ENCODE data around the gene METTL25B. TPM values are rescaled to one million over a fixed set of nuclear protein-coding genes. Genes with fewer than 3 reads are reported as not detected.

METTL25B gene
- total RNA-seq, 4 donors from 2014 or later = 3.5 to 69.7 (median 29.4) TPM

DNA sequence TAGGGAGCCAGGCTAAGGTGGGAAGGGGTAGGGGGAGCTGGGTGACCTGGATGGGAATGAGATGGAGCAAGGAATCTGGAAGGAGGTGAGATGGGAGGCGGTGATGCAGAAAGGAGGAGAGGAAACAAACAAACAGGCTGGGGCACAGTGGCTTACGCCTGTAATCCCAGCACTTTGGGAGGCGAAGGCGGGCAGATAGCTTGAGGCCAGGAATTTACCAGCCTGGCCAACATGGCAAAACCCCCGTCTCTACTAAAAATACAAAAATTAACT is 33.6 kb upstream of the METTL25B start:
- intact Hi-C loops (cut with DNase I; ENCODE audit: low total_unique reads) = loop anchor here (10.0 kb wide), 1 partner anchor 190 kb away; no protein-coding TSS in a partner anchor
- Histone ChIP-seq H3K27ac (no peak overlapping the region), H3K36me3 (no peaks in the 10 kb centered on the region), H3K4me3 (no peak overlapping the region), H3K4me1 (no peaks in the 10 kb centered on the region), H3K27me3 (no peaks in the 10 kb centered on the region), H3K9me3 (no peaks in the 10 kb centered on the region)
- DNase-seq = no peak
- no peak for TF ChIP-seq POLR2A (IDR thresholded peaks at IDR 0.05)
- TF ChIP-seq, protein P1, sequence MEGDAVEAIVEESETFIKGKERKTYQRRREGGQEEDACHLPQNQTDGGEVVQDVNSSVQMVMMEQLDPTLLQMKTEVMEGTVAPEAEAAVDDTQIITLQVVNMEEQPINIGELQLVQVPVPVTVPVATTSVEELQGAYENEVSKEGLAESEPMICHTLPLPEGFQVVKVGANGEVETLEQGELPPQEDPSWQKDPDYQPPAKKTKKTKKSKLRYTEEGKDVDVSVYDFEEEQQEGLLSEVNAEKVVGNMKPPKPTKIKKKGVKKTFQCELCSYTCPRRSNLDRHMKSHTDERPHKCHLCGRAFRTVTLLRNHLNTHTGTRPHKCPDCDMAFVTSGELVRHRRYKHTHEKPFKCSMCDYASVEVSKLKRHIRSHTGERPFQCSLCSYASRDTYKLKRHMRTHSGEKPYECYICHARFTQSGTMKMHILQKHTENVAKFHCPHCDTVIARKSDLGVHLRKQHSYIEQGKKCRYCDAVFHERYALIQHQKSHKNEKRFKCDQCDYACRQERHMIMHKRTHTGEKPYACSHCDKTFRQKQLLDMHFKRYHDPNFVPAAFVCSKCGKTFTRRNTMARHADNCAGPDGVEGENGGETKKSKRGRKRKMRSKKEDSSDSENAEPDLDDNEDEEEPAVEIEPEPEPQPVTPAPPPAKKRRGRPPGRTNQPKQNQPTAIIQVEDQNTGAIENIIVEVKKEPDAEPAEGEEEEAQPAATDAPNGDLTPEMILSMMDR (IDR thresholded peaks at IDR 0.05) = no peak

DNA sequence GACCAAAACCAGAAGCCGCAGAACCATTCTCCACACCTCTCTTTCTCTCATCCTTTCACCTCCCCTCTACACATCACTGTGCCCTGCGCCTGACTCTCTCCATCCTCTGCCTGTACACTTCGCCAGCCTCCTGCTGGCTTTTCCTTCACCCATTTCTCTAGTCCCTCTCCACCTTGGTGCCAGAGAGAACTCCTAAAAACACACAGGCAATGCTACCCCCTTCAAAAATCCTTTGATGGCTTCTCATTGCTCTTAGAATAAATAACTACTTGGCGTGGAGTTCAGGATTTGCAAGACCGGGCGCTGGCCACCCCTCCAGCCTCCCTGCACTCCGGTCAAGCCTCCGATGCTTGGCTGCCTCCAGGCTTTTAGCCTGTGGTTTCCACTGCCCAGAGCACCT is 31.5 kb upstream of the METTL25B start:
- H3K4me3 ChIP-seq = no peak overlapping the region
- no peak for DNase-seq
- intact Hi-C loops (cut with DNase I; ENCODE audit: low total_unique reads) = loop anchor here (10.0 kb wide), 1 partner anchor 188 kb away; no protein-coding TSS in a partner anchor
- H3K27ac ChIP-seq = no peak overlapping the region
- H3K36me3 ChIP-seq = no peaks in the 10 kb centered on the region
- H3K9me3 ChIP-seq = no peaks in the 10 kb centered on the region
- no peaks in the 10 kb centered on the region for H3K4me1 ChIP-seq
- no peaks in the 10 kb centered on the region for H3K27me3 ChIP-seq
- TF ChIP-seq, protein P1 (IDR thresholded peaks at IDR 0.05) = no peak
- TF ChIP-seq POLR2A (IDR thresholded peaks at IDR 0.05) = no peak

DNA sequence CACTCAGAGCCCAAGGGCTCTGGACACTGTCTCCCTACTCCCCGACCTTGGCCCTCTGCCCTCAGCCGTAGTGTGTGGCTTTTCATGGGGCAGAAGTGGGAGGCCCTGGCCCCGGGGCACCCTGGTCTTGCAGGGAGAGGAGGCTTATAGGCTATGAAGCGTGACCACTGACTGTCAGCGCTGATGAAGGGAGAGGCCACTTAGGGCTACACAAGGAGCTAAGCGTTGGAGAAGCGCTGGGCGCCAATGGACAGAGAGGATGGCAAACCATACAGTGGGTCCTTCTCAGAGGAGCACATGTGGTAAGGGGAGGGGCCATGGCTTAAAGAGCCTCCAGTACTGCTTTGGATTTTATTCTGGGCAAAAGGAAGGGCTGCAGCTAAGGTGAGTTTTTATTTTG is 30.8 kb upstream of the METTL25B start:
- Histone ChIP-seq H3K27me3 (no peaks in the 10 kb centered on the region), H3K27ac (no peak overlapping the region), H3K36me3 (no peaks in the 10 kb centered on the region), H3K4me1 (no peaks in the 10 kb centered on the region), H3K9me3 (no peaks in the 10 kb centered on the region), H3K4me3 (no peak overlapping the region)
- TF ChIP-seq POLR2A (IDR thresholded peaks at IDR 0.05) = no peak
- TF ChIP-seq, protein P1 (IDR thresholded peaks at IDR 0.05) = no peak
- intact Hi-C loops (cut with DNase I; ENCODE audit: low total_unique reads) = loop anchor here (10.0 kb wide), 1 partner anchor 187 kb away; no protein-coding TSS in a partner anchor
- DNase-seq = no peak

DNA sequence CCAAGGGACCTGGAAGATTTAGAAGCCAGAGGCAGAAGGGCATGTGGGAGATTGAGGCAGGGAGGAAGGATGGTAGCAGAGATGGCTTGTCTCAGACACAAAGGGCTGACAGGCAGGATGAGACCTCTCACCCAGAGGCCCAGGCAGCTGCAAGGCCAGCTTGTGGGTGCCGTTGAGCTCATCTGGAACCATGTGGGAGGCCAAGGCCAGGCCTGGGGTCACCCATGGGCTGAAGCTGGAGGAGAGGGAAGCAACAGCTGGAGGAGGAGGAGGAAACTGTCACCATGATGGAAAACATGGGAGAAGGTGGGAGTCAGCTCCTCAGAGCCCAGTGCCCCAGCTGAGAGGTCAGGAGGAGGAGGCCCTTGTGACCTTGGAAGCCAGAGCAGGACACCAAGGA is 29.3 kb upstream of the METTL25B start:
- Histone ChIP-seq H3K4me3 (no peak overlapping the region), H3K27me3 (no peaks in the 10 kb centered on the region), H3K9me3 (no peaks in the 10 kb centered on the region), H3K27ac (no peak overlapping the region), H3K4me1 (no peaks in the 10 kb centered on the region), H3K36me3 (no peaks in the 10 kb centered on the region)
- TF ChIP-seq, protein P1 (IDR thresholded peaks at IDR 0.05) = no peak
- no peak for TF ChIP-seq POLR2A (IDR thresholded peaks at IDR 0.05)
- no peak for DNase-seq
- intact Hi-C loops (cut with DNase I; ENCODE audit: low total_unique reads) = loop anchor here (10.0 kb wide), 1 partner anchor 186 kb away; no protein-coding TSS in a partner anchor

DNA sequence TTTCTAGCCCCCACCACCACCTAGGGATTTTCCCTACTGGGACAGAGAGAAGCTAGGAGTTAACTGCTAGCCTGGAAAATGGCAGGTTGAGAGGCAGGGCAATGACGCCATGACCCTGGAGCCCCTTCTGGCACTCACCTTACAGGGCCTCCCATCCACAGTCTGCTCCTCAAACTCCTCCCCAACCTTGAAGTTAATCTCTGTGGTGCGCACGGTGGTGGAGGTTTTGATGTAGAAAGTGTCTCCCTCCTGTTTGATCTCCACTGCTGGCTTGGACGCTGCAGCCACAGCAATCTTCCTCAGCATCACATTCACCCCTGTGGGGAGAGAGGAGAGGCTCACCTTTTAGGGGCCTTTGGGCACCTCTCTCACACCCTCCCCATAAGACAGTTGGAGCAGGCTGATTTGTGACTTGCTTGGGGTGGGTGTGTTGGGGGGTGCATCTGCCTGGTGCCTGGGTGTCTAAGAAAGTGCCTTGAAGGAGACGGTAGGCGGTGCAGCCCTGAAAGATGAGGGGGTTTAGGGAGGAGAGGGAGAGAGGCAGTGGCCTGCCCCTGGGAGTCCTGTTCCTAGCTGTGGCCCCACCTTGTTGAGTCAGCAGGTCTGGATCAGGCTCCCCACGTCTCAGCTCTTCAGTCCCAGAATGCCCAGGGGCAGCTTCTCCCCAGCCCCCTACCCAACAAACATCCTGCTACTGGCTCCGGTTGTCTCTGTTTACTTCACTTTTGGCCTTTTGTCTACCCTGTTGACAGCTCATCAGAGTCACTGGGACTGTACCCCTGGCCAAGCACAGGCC is 27.3 kb upstream of the METTL25B start:
- peak overlapping the region in 1 of 2 donors; percentile 8 for H3K27ac ChIP-seq

More for the DNA sequence above, 27.3 kb upstream of the METTL25B start:
- intact Hi-C loops (cut with DNase I; ENCODE audit: low total_unique reads) = no loop called here
- H3K9me3 ChIP-seq = no peaks in the 10 kb centered on the region
- peaks cover 0 to 10% of the 10 kb centered on the region in 2 donors for H3K4me1 ChIP-seq
- no peaks in the 10 kb centered on the region for H3K36me3 ChIP-seq
- no peak for DNase-seq
- H3K4me3 ChIP-seq = no peak overlapping the region
- no peaks in the 10 kb centered on the region for H3K27me3 ChIP-seq
- no peak for TF ChIP-seq POLR2A (IDR thresholded peaks at IDR 0.05)
- TF ChIP-seq, protein P1 (IDR thresholded peaks at IDR 0.05) = no peak

All from uterus (tissue), 4 donors.